B cell (primary cell): ENCODE data around the gene ZNF750.

Source experiments
- EZH2 ChIP-seq: IDR thresholded peaks from 2 replicates; pipeline ENCODE4 v1.6.1; 2012; ENCODE audit warnings: borderline replicate concordance, low read depth, mild to moderate bottlenecking, moderate library complexity, low read length; ENCODE audit not compliant: insufficient read depth, poor library complexity, severe bottlenecking
- TF ChIP-seq, protein P1 (sequence below): fragments of 200-600 bp; IDR thresholded peaks from one replicate; pipeline ENCODE4 v1.8.0; 2022; ENCODE audit warnings: antibody characterized with exemption, mild to moderate bottlenecking

DNA sequence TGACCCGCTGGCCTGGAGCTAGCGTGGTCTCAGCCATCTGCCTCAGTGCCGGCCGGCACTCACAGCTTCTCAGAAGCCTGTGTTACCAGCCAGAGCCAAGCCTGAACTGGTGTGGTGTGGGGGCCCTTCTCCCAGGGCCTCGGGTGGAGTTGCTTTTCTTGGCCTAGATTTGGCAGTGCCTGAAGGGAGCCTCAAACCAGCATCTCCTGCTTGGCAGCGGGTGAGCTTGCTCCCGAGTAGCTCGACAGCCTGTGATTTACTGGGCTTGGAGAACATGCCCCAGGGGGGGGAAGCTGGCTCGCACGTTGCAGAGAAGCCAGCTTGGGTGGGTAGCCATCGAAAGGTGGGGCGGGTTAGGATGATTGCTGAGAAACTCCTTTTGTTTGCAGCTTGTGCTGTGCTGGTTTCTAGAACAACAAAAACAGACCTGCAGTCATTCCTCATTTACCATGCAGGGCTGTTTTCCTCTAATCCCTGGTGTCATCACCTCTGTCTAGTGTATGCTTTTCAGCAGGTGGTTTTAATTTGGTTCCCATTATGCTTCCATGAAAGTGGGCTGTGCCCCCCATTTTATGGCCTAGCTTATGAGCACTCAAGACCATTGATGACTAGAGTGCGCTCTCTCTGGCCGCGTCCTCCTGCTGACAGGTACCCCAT lies 45.7 kb downstream of the ZNF750 start:
- TF ChIP-seq, protein P1, sequence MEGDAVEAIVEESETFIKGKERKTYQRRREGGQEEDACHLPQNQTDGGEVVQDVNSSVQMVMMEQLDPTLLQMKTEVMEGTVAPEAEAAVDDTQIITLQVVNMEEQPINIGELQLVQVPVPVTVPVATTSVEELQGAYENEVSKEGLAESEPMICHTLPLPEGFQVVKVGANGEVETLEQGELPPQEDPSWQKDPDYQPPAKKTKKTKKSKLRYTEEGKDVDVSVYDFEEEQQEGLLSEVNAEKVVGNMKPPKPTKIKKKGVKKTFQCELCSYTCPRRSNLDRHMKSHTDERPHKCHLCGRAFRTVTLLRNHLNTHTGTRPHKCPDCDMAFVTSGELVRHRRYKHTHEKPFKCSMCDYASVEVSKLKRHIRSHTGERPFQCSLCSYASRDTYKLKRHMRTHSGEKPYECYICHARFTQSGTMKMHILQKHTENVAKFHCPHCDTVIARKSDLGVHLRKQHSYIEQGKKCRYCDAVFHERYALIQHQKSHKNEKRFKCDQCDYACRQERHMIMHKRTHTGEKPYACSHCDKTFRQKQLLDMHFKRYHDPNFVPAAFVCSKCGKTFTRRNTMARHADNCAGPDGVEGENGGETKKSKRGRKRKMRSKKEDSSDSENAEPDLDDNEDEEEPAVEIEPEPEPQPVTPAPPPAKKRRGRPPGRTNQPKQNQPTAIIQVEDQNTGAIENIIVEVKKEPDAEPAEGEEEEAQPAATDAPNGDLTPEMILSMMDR, result no peak
- no peak for TF ChIP-seq EZH2
